Uterus (tissue), 2 donors: ENCODE results near the gene TNFRSF14.

ENCODE experiments used
- CTCF ChIP-seq, 4 experiments: fragments of 200-600 bp in 2 of 4; fragments of 450-650 bp in 2 of 4; sonication (generic) in 2 of 4; IDR thresholded peaks; one replicate each; pipeline ENCODE4 v1.5.1; 2016 to 2019; ENCODE audit warnings: antibody characterized with exemption in 4 of 4, mild to moderate bottlenecking in 2 of 4, moderate library complexity in 1 of 4
- POLR2A ChIP-seq, 2 donors: fragments of 450-650 bp; IDR thresholded peaks; one replicate each; pipeline ENCODE4 v1.6.1; 2016; ENCODE audit warnings: antibody characterized with exemption in 2 of 2, mild to moderate bottlenecking in 1 of 2, moderate library complexity in 1 of 2

GRCh38 chr1:2519029-2519685 lies 37.0 kb upstream of the TNFRSF14 start:
- TF ChIP-seq POLR2A (IDR thresholded peaks at IDR 0.05) = no peak
- no peak for TF ChIP-seq CTCF (IDR thresholded peaks at IDR 0.05)
